CD4-positive, alpha-beta T cell (primary cell): ENCODE measurements around the gene BCL11B. TPM values are rescaled to one million over a fixed set of nuclear protein-coding genes. Genes with fewer than 3 reads are reported as not detected.

ENCODE experiments used
- ATAC-seq: fragments of 200-7000 bp; cut with Tn5 transposase; one replicate; pipeline ENCODE4 v1.10.0; 2022; ENCODE audit warnings: mild to moderate bottlenecking; ENCODE audit not compliant: poor library complexity
- CTCF ChIA-PET: fragments of 350-600 bp; sonication (Branson Sonifier 250); formaldehyde crosslinking; loops from one replicate; lab custom pipeline; 2021; ENCODE audit warnings: antibody characterized with exemption, inconsistent platforms; lab: Charles Lee
- POLR2A ChIA-PET: fragments of 350-600 bp; sonication (Branson Sonifier 250); formaldehyde crosslinking; loops from one replicate; lab custom pipeline; 2021; ENCODE audit warnings: antibody characterized with exemption, inconsistent platforms; lab: Charles Lee
- DNase-seq, 14 experiments: peaks; one replicate each; pipeline ENCODE4 v3.0.0-alpha.2; 2013 to 2020; ENCODE audit warnings: mixed read lengths in 2 of 14
- H3K27ac ChIP-seq, 2 donors: one replicate each; pipeline versions ENCODE4 v1.5.1 to v1.7.0; 2013; ENCODE audit warnings: low read length in 2 of 2, low read depth in 1 of 2, mild to moderate bottlenecking in 1 of 2
- H3K27me3 ChIP-seq, 2 experiments: 1 replicate in 1 of 2; 2 replicates in 1 of 2; pipeline versions ENCODE4 v1.6.1 to v1.7.0; 2013; ENCODE audit warnings: low read length in 2 of 2, control low read depth in 1 of 2, mild to moderate bottlenecking in 1 of 2, moderate library complexity in 1 of 2; ENCODE audit not compliant: insufficient read depth in 2 of 2, control insufficient read depth in 1 of 2
- H3K36me3 ChIP-seq: one replicate; pipeline ENCODE4 v1.6.1; 2013; ENCODE audit warnings: low read length, control low read depth; ENCODE audit not compliant: insufficient read depth
- H3K4me1 ChIP-seq: one replicate; pipeline ENCODE4 v1.6.1; 2013; ENCODE audit warnings: low read length, control low read depth; ENCODE audit not compliant: insufficient read depth
- H3K4me3 ChIP-seq: one replicate; pipeline ENCODE4 v1.5.1; 2013; ENCODE audit warnings: mild to moderate bottlenecking, low read length, moderate library complexity
- H3K9me3 ChIP-seq, 2 experiments: 1 replicate in 1 of 2; 2 replicates in 1 of 2; pipeline versions ENCODE4 v1.6.1 to v1.7.0; 2013; ENCODE audit warnings: low read length in 2 of 2, mild to moderate bottlenecking in 2 of 2, control low read depth in 1 of 2, moderate library complexity in 1 of 2; ENCODE audit not compliant: control insufficient read depth in 1 of 2, insufficient read depth in 1 of 2
- H3K27ac Mint-ChIP-seq: one replicate; pipeline ENCODE4 v1.8.0; 2020; ENCODE audit warnings: mixed read lengths
- H3K27me3 Mint-ChIP-seq: one replicate; pipeline ENCODE4 v1.8.0; 2021; ENCODE audit warnings: mixed read lengths
- H3K36me3 Mint-ChIP-seq: one replicate; pipeline ENCODE4 v1.8.0; 2021; ENCODE audit warnings: low read depth, mixed read lengths
- H3K4me1 Mint-ChIP-seq: one replicate; pipeline ENCODE4 v1.8.0; 2021; ENCODE audit warnings: low read depth, mixed read lengths
- H3K4me3 Mint-ChIP-seq: one replicate; pipeline ENCODE4 v1.8.0; 2020; ENCODE audit warnings: mild to moderate bottlenecking, mixed read lengths
- H3K9me3 Mint-ChIP-seq: one replicate; pipeline ENCODE4 v1.8.0; 2020; ENCODE audit warnings: mixed read lengths
- intact Hi-C, 2 experiments: fragments of 100-400 bp; cut with DNase I in 1 of 2; cut with micrococcal nuclease in 1 of 2; formaldehyde crosslinking; loops; one replicate each; pipeline versions ENCODE4 v1.15.1 to v1.9.0; 2023 to 2025; cut with DNase I, micrococcal nuclease
- total RNA-seq, 174 experiments: library from RNA in 2 of 174; stranded (reverse) in 2 of 174; gene quantifications; one replicate each; pipeline ENCODE4 v1.2.3 and lab custom pipeline; 2021 to 2026
- TF ChIP-seq, protein P1 (sequence below): fragments of 200-600 bp; IDR thresholded peaks from one replicate; pipeline ENCODE4 v1.8.0; 2022; ENCODE audit warnings: antibody characterized with exemption, mild to moderate bottlenecking

The BCL11B gene
- total RNA-seq, 2 experiments from 2014 or later: 244 to 254 TPM

DNA sequence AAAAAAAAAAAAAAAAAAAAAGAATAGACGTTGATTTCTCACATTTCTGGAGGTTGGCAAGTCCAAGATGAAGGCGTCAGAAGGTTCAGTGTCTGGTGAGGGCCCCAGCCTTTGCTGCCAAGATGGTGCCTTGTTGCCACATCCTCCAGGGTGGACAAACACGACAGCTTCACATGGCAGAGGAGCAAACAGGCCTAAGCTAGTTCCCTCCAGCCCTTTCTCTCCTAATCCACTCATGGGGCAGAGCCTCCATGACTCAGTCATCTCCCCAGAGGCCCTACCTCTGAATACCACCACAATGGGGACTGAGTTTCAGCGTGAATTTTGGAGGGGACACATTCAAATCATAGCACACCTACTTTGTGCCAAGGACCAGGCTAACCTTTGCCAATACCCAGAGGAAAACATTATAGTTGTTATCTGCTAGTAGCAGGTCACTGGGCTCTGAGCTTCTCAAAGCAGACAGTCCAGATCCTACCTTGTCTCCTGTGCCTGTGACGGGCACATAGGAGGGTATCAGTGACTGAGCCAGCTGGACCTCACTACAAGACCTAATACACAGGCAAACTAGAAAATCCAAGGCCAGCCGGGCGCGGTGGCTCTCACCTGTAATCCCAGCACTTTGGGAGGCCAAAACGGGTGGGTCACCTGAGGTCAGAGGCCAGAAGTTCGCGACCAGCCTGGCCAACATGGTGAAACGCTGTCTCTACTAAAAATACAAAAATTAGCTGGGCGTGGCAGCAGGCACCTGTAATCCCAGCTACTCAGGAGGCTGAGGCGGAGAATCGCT, 10.5 kb upstream of the BCL11B start:
- Histone ChIP-seq H3K9me3 (no peaks in the 10 kb centered on the region), H3K27me3 (no peaks in the 10 kb centered on the region), H3K4me1 (peaks cover 30% of the 10 kb centered on the region), H3K4me3 (no peak overlapping the region), H3K36me3 (no peaks in the 10 kb centered on the region), H3K27ac (no peak overlapping the region)
- Mint-ChIP-seq H3K4me1 (peaks cover 33% of the 10 kb centered on the region), H3K27me3 (peaks cover 4% of the 10 kb centered on the region), H3K36me3 (no peaks in the 10 kb centered on the region), H3K27ac (no peak overlapping the region), H3K9me3 (no peaks in the 10 kb centered on the region), H3K4me3 (no peak overlapping the region)
- CTCF ChIA-PET: no interaction called here
- POLR2A ChIA-PET: no interaction called here
- DNase-seq (no peak), ATAC-seq (no peak)
- TF ChIP-seq, protein P1, sequence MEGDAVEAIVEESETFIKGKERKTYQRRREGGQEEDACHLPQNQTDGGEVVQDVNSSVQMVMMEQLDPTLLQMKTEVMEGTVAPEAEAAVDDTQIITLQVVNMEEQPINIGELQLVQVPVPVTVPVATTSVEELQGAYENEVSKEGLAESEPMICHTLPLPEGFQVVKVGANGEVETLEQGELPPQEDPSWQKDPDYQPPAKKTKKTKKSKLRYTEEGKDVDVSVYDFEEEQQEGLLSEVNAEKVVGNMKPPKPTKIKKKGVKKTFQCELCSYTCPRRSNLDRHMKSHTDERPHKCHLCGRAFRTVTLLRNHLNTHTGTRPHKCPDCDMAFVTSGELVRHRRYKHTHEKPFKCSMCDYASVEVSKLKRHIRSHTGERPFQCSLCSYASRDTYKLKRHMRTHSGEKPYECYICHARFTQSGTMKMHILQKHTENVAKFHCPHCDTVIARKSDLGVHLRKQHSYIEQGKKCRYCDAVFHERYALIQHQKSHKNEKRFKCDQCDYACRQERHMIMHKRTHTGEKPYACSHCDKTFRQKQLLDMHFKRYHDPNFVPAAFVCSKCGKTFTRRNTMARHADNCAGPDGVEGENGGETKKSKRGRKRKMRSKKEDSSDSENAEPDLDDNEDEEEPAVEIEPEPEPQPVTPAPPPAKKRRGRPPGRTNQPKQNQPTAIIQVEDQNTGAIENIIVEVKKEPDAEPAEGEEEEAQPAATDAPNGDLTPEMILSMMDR: no peak
- intact Hi-C loops: no loop called here

DNA sequence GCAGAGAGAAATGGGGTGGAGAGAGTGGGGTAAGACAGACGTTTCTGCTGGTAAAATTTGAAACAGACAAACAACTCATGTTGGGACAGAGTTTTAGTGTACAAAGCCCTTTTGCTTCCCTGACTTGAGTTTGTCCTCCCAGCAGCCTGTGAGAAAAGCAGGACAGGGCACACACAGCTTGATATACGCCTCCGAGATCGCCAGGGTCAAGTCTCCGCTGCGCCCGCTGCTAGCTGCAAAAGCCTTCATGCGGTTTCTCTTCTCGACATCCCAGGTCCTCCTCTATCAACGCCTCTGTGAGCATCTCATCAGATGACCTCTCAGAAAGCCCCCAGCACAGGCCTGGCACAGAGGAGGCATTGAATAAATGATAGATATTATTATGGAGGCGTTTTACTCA, 9.4 kb upstream of the BCL11B start:
- no peak overlapping the region for H3K27ac Mint-ChIP-seq
- ATAC-seq (no peak), DNase-seq (no peak)
- Histone ChIP-seq H3K4me3 (no peak overlapping the region), H3K9me3 (no peaks in the 10 kb centered on the region), H3K27ac (no peak overlapping the region), H3K36me3 (no peaks in the 10 kb centered on the region), H3K4me1 (peaks cover 23% of the 10 kb centered on the region), H3K27me3 (no peaks in the 10 kb centered on the region)
- H3K27me3 Mint-ChIP-seq: peaks cover 4% of the 10 kb centered on the region
- TF ChIP-seq, protein P1: no peak
- H3K9me3 Mint-ChIP-seq: no peaks in the 10 kb centered on the region
- intact Hi-C loops: no loop called here
- POLR2A ChIA-PET: no interaction called here
- CTCF ChIA-PET: no interaction called here
- H3K36me3 Mint-ChIP-seq: no peaks in the 10 kb centered on the region
- H3K4me3 Mint-ChIP-seq: no peak overlapping the region
- peaks cover 33% of the 10 kb centered on the region for H3K4me1 Mint-ChIP-seq

DNA sequence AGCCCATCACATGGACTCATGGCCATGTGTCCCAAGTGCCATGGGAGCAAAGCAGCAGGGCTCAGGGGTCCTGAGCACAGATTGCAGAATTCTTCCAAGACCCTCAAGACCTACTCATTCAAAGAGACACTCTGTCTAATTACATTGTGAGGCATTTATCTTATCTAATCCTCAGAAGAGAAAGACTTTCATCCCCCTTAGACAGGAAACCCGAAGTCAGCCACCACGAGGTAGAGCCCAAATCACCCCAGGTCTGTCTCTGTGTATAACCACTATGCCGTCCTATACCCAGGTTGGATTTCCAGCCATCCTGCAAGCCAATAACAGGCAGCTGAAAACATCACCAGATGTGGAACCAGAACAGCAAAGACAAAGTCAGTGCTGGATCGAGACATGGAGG, 8.9 kb upstream of the BCL11B start:
- H3K36me3 ChIP-seq: no peaks in the 10 kb centered on the region
- Mint-ChIP-seq H3K4me1 (peaks cover 38% of the 10 kb centered on the region), H3K27ac (no peak overlapping the region), H3K9me3 (no peaks in the 10 kb centered on the region), H3K27me3 (peaks cover 4% of the 10 kb centered on the region), H3K36me3 (no peaks in the 10 kb centered on the region), H3K4me3 (no peak overlapping the region)
- ChIA-PET CTCF (no interaction called here), POLR2A (interaction anchor here (0.6 to 1.5 kb wide), 2 partner anchors 13 to 89 kb away, joined by 3 to 7 read pairs; no protein-coding TSS in a partner anchor)
- H3K9me3 ChIP-seq: no peaks in the 10 kb centered on the region
- intact Hi-C loops: no loop called here
- H3K27me3 ChIP-seq: no peaks in the 10 kb centered on the region
- TF ChIP-seq, protein P1: no peak
- H3K27ac ChIP-seq: no peak overlapping the region
- H3K4me1 ChIP-seq: peaks cover 18% of the 10 kb centered on the region
- DNase-seq: peak in 2 of 14 experiments; percentile 24 to 37
- peak; percentile 73 for ATAC-seq
- H3K4me3 ChIP-seq: no peak overlapping the region
